GM20431 (cell line): Measurements from ENCODE around the gene PRMT9.

ENCODE experiments used
- in situ Hi-C: fragments of 300-500 bp; cut with MseI, MboI; formaldehyde crosslinking; loops from one replicate; pipeline ENCODE4 v1.15.0; 2020; ENCODE audit warnings: low sequenced_read_pairs; ENCODE audit not compliant: unreplicated experiment

Gene PRMT9

DNA sequence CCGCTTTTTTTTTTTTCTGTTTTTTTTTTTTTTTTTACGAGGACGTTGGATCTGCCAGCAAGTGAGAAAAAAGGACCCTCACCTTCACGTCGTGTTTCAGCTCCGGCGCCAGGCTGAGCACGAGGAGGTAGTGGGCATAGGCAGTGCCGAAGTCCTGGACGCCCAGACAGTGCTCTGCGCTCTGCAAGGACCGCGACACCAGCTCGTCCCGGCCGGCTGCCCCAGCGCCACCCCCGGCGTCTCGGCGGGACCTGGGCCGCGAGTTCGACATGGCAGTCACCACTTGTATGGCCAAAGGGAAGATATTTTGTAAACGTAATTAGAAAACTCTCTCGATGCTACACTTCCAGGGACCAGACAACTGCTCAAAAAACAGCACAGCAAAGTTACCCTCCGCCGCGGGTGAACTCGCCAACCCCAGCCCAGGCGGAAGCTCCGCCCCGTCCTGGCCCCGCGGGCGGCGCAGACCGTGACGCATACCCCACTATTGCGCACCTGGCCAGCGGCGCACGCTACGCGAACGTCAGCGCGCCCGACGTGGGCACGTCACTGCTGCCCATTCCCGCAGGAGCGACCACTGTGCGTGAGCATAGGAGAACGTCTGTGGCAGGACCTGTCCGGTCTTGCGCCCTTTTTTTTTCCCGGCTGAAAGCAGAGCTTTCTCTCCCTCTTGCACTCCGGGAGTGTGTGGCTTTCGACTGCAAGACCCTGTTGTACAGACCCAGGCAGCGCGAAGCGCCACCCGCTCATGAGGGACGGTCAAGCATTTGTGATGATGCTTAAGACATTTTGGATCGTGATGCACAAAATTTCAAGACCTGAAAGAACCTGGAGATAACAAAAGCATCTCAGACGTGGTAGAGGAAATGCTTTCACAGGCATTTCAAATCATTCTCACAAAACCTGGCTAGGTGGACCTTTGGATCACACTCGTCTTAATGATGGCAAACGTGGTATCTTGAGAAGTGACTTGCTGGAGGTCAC lies at the start of gene PRMT9:
Gene PRMT9, minus strand, starts transcription at position 447 of the 984 bp plus-strand sequence. Its CDS starts 176 bp downstream, at position 271.
- in situ Hi-C loops: no loop called here

DNA sequence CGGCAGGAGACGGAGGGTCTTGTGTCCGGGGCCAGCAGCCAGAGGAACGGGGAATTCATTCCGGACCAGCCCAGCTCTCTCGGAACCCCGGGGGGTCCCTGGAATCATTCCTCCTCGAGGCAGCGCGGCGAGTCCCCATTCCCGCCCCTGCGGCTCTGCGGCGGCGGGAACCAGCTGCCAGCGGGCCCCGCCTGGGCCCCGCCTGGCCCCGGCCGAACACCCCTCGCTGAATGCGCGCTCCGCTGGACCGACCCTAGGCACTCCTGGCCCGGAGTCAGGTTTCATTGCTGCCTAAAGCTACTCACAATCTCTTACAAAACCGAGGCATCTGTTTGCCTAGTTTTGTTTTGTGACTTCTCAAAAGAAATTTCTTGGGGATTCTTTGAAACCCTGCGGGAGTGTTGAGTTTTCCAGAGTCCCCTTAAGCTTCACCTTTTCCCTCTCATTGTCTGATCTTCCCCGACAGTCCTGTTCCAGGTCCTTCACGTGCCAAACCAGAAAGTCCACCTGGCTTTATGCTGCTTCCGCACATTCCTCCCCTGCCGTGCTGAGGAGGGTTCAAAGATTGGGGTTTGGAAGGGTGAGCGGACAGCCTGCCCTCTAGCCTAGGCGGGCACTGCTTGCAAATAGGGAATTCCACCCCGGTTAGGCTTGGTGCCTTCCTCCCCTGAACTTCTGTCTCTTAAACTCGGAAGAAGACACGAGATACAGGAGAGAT lies 48.7 kb upstream of the PRMT9 start:
- in situ Hi-C loops: no loop called here

DNA sequence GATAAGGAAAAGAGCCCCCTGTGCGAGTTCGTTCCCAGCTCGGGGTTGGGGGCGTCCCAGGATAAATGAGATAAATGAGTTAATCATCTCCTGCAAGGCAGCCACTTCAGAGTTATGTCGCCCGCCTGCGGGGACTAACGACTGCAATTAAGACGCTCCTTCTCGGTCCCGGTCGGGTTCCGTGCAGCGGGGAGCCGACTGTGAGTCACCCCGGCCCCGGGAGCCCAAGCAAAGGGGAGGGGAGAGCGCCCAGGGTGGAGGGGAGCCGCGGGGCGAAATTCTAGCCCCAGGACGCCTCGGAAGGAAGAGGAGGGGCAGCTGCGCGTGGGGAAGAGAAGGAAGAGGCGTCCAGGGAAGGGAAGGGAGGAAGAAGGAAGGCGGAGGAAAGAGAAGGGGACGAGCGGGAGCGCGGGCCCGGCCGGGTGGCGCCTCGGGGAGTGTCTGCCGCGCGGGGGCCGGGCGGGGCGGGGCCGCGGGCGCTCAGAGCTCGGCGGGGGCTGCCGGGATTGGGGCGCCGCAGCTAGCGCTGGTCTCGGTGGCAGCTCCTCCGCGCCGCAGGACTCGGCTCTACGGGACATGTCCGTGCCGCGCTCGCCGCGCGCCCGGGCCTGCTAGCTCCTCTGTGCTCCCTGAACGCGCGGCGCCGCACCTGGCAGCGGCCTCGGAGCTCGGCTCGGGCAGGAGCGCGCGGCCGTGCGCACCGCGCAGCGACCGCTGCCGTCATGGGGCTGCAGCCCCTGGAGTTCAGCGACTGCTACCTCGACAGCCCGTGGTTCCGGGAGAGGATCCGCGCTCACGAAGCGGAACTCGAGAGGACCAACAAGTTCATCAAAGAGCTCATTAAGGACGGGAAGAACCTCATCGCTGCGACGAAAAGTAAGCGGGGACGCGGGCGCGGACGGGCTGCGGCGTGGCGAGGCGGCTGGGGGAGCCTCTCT lies 47.9 kb upstream of the PRMT9 start, which contains the start of gene ARHGAP10:
Gene ARHGAP10, plus strand, starts transcription at position 509 of the 938 bp plus-strand sequence. Its CDS starts 214 bp downstream, at position 723.
- in situ Hi-C loops: no loop called here

DNA sequence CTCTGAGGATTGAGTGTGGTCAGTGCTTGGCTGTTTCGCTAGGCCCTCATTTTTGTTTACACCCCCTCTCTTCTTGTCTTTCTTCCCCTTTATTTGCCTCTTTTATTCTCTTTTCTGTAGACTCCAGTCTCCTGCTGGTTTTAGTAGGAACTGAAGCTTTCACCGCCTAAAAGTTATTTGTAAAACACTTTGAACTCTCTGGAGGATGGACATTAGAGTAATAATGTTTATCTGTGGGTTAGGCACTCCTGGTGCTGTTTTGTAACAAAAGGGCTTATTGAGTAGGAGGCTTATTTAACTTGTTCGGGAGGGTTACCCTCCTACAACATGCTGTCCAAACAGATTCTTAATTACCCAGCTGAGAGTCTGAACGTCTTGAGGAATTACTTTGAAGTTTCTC lies 46.4 kb upstream of the PRMT9 start:
- in situ Hi-C loops: no loop called here

DNA sequence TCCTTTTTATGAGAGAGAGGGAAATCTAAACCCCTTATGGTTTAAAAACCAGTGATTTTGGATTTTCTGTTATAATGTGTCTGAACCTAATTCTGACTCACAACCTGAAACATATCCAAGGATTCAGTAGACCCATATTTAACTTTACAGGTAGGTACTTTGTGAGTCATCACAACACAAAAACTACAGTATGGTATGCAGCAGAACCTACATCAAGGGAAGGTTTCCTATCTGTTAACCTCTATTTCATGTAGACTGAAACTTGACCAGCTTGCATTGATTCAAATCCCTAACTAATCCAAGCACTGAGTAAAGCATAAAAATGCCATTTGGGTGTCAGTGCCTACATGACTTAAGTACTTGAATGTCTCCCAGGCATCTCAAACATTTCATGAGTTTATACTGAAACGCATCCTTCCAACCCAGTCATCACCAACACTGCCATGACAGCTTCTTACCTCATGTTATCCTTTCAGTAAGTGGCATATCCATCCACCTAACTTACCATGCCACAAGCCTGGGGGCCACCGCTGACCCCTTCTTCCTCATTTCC lies 43.6 kb upstream of the PRMT9 start:
- in situ Hi-C loops: no loop called here

DNA sequence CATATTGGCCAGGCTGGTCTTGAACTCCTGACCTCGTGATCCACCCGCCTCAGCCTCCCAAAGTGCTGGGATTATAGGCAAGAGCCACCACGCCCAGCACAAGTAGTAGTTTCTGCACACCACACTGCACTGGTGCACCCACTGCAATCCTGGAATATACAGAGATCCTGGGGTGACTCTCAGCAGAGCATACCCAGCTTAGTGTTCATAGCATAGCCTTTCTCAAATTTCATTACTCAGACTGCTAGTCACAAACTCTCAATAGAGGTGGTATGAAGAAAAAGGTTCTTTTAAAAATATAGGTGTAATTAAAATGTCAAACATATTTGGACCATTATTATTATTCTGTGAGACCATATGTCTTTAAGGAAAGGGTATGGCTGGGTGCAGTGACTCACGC lies 41.7 kb upstream of the PRMT9 start:
- in situ Hi-C loops: no loop called here

DNA sequence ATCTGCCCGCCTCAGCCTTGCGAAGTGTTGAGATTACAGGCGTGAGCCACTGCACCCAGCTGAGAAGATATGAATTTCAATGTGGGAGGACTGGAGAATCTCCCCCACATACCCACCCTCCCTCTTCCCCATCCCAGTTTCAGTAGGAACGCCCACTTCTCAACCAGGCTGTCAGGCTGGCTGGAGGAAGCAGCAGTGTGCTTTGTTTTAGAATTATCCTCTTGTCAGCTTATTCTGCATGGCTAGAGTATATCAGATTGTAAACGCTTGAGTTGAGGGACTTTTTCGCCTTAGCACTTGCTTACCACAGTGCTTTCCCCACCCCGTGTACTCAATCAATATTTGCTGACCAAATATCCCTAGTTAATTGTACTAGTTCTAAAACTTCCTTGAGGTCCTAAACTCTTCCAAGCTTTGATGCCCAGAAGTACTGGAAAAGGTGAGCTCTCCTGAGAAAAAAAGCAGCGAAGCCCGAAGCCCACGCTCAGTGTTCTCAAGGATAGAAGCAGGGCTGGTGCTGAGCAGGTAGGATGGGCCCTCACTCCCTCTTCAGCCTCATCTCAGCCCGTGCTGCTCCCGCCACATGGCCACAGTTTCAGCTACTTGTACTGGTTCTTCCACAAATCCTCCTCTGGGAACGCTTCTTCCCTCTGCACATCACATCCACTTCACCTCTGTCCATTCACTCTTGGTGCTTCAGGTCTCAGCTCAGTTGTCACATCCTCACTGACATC lies 40.7 kb upstream of the PRMT9 start:
- in situ Hi-C loops: loop anchor here (25.0 kb wide), 1 partner anchor 138 kb away; no protein-coding TSS in a partner anchor

DNA sequence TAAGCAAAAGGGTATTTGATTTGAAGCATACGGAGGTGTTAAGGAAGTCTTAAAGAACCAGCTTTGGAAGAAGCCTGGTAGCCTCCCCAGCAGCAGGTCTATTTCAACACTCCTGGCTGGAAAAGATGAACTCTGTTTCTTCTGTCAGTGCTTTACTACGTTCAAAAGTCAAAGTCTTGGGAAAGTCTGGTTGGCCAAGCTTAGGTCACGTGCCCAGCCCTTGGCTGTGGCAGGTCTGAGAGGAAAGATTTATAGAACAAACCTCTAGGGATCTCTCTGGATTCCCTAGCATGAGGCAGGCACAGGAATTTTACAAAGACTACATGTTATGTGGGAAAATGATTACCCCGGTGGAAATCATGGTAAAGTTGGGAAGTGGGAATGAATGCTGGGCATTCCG lies 39.4 kb upstream of the PRMT9 start:
- in situ Hi-C loops: loop anchor here (25.0 kb wide), 1 partner anchor 139 kb away; no protein-coding TSS in a partner anchor

DNA sequence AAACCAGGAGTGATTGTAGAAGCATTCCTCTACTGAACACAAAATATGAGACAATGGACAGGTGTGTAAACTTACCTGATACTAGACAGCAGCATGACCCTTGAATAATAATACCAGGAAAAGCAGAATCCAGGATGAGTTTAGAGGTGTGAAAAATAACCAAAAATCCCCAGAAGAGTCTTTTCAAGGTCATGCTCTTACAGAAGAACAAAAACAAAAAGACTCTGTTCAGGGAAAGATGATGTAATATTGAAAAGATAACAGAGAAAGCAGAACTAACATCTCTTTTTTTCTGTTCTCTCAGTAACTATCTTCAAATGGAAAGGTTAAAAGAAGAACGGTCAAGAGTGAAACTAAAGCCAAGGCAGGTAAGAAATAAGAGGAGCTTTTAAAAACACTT lies 33.9 kb upstream of the PRMT9 start:
- in situ Hi-C loops: loop anchor here (25.0 kb wide), 1 partner anchor 144 kb away; no protein-coding TSS in a partner anchor

DNA sequence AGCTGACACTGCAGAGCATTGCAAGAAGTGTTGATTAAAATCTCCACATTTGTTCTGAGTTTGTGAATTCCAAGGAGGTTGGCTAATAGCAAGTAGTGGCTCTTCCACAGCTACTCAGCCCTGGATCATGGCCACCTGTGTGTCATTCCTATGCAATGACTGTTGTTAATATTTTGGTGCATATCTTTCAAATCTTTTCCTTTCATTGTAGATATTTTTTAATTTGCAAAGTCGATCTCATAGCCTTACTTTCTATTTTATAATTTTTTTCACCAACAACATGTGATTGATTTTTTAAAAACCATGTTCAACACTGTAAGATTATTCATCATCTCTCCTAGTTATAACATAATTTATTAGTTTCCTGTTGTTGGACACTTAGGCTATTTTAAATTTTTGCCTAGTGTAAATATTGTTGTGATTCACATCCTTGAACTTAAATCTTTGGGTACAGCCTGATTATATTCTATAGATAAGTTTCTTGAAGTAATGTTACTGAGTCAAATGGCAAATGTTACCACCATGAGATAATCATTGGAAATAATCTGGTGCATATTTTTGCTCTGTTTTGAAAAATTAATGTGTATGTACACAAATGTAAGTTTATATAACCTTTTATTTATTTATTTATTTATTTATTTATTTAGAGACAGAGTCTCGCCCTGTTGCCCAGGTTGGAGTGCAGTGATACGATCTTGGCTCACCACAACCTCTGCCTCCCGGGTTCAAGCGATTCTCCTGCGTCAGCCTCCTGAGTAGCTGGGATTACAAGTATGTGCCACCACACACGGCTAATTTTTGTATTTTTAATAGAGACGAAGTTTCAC lies 30.8 kb upstream of the PRMT9 start:
- in situ Hi-C loops: loop anchor here (25.0 kb wide), 1 partner anchor 148 kb away; no protein-coding TSS in a partner anchor

DNA sequence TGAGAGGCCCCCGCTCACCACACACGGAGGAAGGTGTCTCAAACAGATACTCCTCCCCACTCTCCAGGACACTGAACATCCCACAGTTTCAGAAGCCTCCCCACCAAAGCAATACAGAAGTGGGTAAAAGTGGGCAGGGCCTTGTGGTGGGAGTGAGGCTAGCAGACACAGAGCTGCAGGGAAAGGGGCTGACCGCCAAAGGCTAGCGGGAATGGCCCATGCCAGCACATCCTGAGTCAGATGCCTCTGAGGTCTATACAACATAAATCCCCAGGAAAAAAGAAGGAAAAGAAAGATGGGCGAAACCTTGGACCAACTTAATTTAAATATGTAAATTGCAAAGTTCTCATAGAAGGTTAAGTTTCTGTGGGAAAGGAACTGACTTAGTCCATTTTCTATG lies 26.0 kb upstream of the PRMT9 start:
- in situ Hi-C loops: loop anchor here (25.0 kb wide), 1 partner anchor 152 kb away; no protein-coding TSS in a partner anchor

DNA sequence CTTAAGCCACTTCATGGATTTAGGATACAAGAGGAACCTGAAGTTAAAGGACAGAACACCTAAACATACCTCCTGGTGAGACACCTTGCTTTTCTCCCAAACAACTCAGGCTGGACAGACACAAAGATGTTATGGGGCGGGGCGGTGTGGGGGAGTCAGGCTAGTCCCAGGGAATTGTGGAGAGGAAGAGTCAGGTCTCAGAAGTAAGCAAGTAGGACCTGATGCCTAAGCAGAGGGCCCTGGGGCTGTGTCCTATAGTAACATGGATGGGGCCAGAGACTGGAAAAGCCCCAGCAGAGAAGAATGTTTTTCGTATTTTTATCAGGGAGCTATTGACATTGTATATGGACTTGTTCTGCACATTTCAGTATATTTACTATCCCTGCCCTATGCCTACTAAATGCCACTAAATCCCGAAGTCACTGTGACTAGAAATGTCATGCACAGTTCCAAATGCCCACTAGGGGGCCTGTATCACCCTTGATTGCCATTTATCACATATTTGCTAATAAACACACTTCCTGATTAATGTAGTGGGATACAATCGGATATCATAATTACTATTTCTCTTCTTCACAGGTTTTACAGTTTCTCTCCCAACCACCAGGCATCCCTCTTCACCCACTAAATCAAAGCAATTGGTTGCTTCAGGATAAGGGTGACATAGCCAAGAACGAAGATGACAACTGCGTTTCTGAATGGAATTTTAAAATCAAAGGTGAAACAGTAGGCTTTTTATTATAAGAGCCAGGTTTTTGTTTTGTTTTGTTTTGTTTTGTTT lies 24.1 kb upstream of the PRMT9 start:
- in situ Hi-C loops: loop anchor here (25.0 kb wide), 1 partner anchor 154 kb away; no protein-coding TSS in a partner anchor

DNA sequence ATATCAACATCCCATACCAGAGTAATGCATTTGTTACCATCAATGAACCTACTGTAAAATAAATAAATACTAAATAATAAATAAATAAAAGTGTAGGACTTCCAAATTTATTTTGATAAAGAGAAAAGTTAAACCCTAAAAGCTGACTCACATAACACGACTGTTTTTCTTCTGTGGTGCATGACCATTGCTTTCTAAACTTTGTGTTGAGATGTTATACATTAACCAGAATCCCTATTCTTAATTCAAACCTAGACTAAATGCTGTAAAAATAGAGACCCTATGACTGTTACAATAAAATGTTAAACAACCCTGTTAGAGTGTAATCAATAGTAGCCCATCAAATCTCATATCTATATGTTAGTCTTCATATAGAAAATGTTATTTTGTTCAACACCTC lies 20.9 kb upstream of the PRMT9 start:
- in situ Hi-C loops: loop anchor here (25.0 kb wide), 1 partner anchor 157 kb away; no protein-coding TSS in a partner anchor

DNA sequence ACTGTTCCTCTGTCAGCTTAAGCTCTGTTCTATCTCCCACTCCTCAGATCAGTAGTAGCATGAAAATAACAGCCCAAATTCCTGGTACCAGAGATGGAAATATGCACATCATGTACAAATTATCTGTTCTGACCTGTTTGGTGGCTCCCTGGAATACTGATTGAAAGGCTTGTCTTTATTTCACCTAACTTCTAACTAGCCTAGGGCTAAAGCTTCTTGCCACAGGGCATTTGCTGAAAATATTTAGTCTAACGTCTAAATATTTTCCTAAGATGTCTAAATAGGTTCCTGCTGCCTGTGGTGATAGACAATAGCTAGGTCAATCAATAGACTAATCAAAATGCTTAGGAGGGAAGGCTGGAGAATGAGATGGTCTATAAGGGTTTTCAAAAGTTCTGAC lies 12.9 kb upstream of the PRMT9 start:
- in situ Hi-C loops: no loop called here

DNA sequence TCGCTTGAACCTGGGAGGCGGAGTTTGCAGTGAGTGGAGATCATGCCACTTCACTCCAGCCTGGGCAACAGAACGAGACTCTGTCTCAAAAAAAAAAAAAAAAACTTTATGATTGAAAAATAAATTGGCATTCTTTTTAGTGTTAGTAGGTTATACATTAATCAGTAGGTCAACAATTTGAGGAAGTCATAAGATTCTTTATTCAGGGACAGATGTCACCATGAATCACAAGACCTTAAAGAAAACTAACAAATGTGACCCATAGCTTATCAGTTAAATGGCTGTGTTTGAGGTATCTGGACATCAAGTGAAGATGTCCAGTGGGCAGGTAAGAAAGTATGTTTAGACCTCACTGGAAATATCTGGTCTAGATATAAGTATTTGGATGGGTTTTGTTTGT lies 9.3 kb upstream of the PRMT9 start:
- in situ Hi-C loops: no loop called here

DNA sequence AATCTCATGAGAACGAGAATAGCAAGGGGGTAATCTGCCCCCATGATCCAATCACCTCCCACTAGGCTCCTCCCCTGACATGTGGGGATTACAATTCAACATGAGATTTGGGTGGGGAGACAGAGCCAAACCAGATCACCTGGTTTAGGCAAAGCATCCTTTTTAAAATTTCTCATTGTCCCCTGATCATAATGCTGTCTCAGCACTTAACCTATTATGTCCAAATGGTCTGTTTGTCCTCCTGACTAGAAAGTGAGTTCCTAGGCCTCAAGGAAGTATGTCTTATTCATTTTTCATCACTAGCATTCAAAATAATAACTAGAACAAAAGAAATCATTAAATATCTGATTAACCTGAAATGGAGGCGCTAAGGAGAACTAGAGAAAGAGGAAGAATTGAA lies 7.9 kb upstream of the PRMT9 start:
- in situ Hi-C loops: no loop called here

DNA sequence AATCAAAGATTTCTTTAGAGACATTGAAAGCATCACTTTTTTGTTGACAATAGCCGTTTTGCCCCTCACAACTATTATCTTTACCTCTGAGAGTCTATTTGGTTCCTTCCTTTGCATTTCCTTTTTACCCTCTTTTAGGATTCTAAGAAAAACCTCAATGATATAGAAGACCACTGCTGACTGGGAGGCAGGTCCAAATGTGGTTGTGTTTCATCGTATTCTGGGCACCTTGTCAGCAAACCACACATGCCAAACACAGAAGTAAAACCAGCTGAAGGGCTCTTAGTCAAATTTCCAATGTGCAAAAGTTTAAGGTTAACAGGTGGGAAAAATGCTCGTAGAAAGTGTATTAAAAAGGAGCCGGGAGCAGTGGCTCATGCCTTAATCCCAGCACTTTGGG lies 5.1 kb upstream of the PRMT9 start:
- in situ Hi-C loops: no loop called here
